ENCODE data around the gene TNFRSF11A. TPM values are rescaled to one million over a fixed set of nuclear protein-coding genes. Genes with fewer than 3 reads are reported as not detected.

The TNFRSF11A gene
- polyA plus RNA-seq, 1 experiment, result 0.06 TPM

GRCh38 chr18:62399781-62400308, 74.7 kb downstream of the TNFRSF11A start:
- CTCF ChIA-PET, result no interaction called here
- POLR2A ChIA-PET, result no interaction called here
- no peak for DNase-seq (ENCODE audit: low read depth)

GRCh38 chr18:62400916-62401315, 75.8 kb downstream of the TNFRSF11A start:
- no peak for TF ChIP-seq CTCF (IDR thresholded peaks at IDR 0.05; ENCODE audit: insufficient read depth, low read depth, low read length)
- no peaks in the 10 kb centered on the region for H3K36me3 ChIP-seq (ENCODE audit: control insufficient read depth, insufficient read depth, low read length)
- peaks cover 1% of the 10 kb centered on the region; the same call in 1 of the 2 replicates for H3K27me3 ChIP-seq (ENCODE audit: control insufficient read depth, insufficient read depth, low read length)
- ChIA-PET CTCF (interaction anchor here (1.2 kb wide), 1 partner anchor 16 kb away, joined by 3 read pairs; no protein-coding TSS in a partner anchor), POLR2A (no interaction called here)
- no peak overlapping the region for H3K4me3 ChIP-seq (ENCODE audit: low read depth, low read length)
- no peak for DNase-seq (ENCODE audit: low read depth)

More at GRCh38 chr18:62399781-62400308, 74.7 kb downstream of the TNFRSF11A start:
- Histone ChIP-seq H3K27me3 (ENCODE audit: control insufficient read depth, insufficient read depth, low read length) (peaks cover 1% of the 10 kb centered on the region), H3K4me3 (ENCODE audit: low read depth, low read length) (no peak overlapping the region), H3K36me3 (ENCODE audit: control insufficient read depth, insufficient read depth, low read length) (no peaks in the 10 kb centered on the region)
- TF ChIP-seq CTCF (IDR thresholded peaks at IDR 0.05; ENCODE audit: insufficient read depth, low read depth, low read length), result no peak

GRCh38 chr18:62402342-62402948, 77.3 kb downstream of the TNFRSF11A start:
- no peaks in the 10 kb centered on the region for H3K36me3 ChIP-seq (ENCODE audit: control insufficient read depth, insufficient read depth, low read length)
- no peak overlapping the region for H3K4me3 ChIP-seq (ENCODE audit: low read depth, low read length)
- no peaks in the 10 kb centered on the region for H3K27me3 ChIP-seq (ENCODE audit: control insufficient read depth, insufficient read depth, low read length)
- TF ChIP-seq CTCF (IDR thresholded peaks at IDR 0.05; ENCODE audit: insufficient read depth, low read depth, low read length), result no peak
- ChIA-PET CTCF (interaction anchor here (1.0 kb wide), 1 partner anchor 21 kb away, joined by 3 read pairs; no protein-coding TSS in a partner anchor), POLR2A (no interaction called here)
- no peak for DNase-seq (ENCODE audit: low read depth)

GRCh38 chr18:62403120-62403519, 78.0 kb downstream of the TNFRSF11A start:
- POLR2A ChIA-PET, result no interaction called here
- no peak for DNase-seq (ENCODE audit: low read depth)
- H3K36me3 ChIP-seq (ENCODE audit: control insufficient read depth, insufficient read depth, low read length), result no peaks in the 10 kb centered on the region
- CTCF ChIA-PET, result no interaction called here
- H3K27me3 ChIP-seq (ENCODE audit: control insufficient read depth, insufficient read depth, low read length), result no peaks in the 10 kb centered on the region
- TF ChIP-seq CTCF (IDR thresholded peaks at IDR 0.05; ENCODE audit: insufficient read depth, low read depth, low read length), result no peak
- no peak overlapping the region for H3K4me3 ChIP-seq (ENCODE audit: low read depth, low read length)

GRCh38 chr18:62404881-62405280, 79.8 kb downstream of the TNFRSF11A start:
- CTCF ChIA-PET, result no interaction called here
- POLR2A ChIA-PET, result no interaction called here
- no peak for DNase-seq (ENCODE audit: low read depth)

More at GRCh38 chr18:62404881-62405280, 79.8 kb downstream of the TNFRSF11A start:
- Histone ChIP-seq H3K27me3 (ENCODE audit: control insufficient read depth, insufficient read depth, low read length) (no peaks in the 10 kb centered on the region), H3K4me3 (ENCODE audit: low read depth, low read length) (no peak overlapping the region), H3K36me3 (ENCODE audit: control insufficient read depth, insufficient read depth, low read length) (no peaks in the 10 kb centered on the region)
- TF ChIP-seq CTCF (IDR thresholded peaks at IDR 0.05; ENCODE audit: insufficient read depth, low read depth, low read length), result no peak
